NCI-H345 treated with DMSO at 0.1 percent for 48 hours (cell line): ENCODE results near the gene MPP1.
A peak's percentile ranks its signal among the peaks of the same experiment; 100 is the strongest.
"Not testable (repeated sequence)": the region's sequence is repeated elsewhere in the genome, so short reads cannot be mapped to it uniquely, and the experiment has no call there.

Experiments used
- DNase-seq: peaks from one replicate; lab custom pipeline; 2025; ENCODE audit not compliant: unreplicated experiment; lab: John Stamatoyannopoulos, UW

MPP1 gene

GRCh38 chrX:154804957-154805695 lies at the start of gene MPP1:
Gene MPP1 (minus strand): TSS chrX:154805485. CDS start chrX:154805373, 112 bp downstream.
- peak; percentile 20 for DNase-seq

- no peak for DNase-seq
These were observed 45.8 kb upstream of the MPP1 start for GRCh38 chrX:154850957-154851611.

- peak; percentile 27 for DNase-seq
These were observed 35.6 kb upstream of the MPP1 start for GRCh38 chrX:154840856-154841255.

- no peak for DNase-seq
These were observed 30.9 kb upstream of the MPP1 start for GRCh38 chrX:154836163-154836562.

GRCh38 chrX:154834562-154834961 lies 29.3 kb upstream of the MPP1 start, which contains the start of gene SMIM9:
Gene SMIM9 (minus strand): TSS chrX:154834662. CDS start chrX:154830856, 3,806 bp downstream.
- DNase-seq, result no peak

- DNase-seq, result no peak
These were observed 28.5 kb upstream of the MPP1 start for GRCh38 chrX:154833746-154834274.

GRCh38 chrX:154829926-154830442 lies 24.7 kb upstream of the MPP1 start:
- no peak for DNase-seq

- no peak for DNase-seq
These were observed 23.8 kb upstream of the MPP1 start for GRCh38 chrX:154829134-154829533.

GRCh38 chrX:154828016-154828408 lies 22.7 kb upstream of the MPP1 start:
- DNase-seq, result no peak

- no peak for DNase-seq
These were observed 22.1 kb upstream of the MPP1 start for GRCh38 chrX:154827194-154828015.

- not testable (repeated sequence) for DNase-seq
These were observed 20.3 kb upstream of the MPP1 start for GRCh38 chrX:154825586-154825985.

GRCh38 chrX:154824638-154825037 lies 19.4 kb upstream of the MPP1 start:
- no peak for DNase-seq

- DNase-seq, result no peak
These were observed 16.7 kb upstream of the MPP1 start for GRCh38 chrX:154822029-154822428.

- no peak for DNase-seq
These were observed 16.2 kb upstream of the MPP1 start for GRCh38 chrX:154821523-154821922.

GRCh38 chrX:154819771-154820341 lies 14.6 kb upstream of the MPP1 start:
- no peak for DNase-seq

GRCh38 chrX:154818916-154819770 lies 13.9 kb upstream of the MPP1 start:
- no peak for DNase-seq

GRCh38 chrX:154817048-154817618 lies 11.8 kb upstream of the MPP1 start:
- DNase-seq, result not testable (repeated sequence)

GRCh38 chrX:154816326-154816898 lies 11.1 kb upstream of the MPP1 start:
- DNase-seq, result not testable (repeated sequence)

GRCh38 chrX:154815274-154815818 lies 10.1 kb upstream of the MPP1 start:
- DNase-seq, result no peak
